ENCODE results near the gene GPATCH2L. TPM values are rescaled to one million over a fixed set of nuclear protein-coding genes. Genes with fewer than 3 reads are reported as not detected.
A peak's percentile ranks its signal among the peaks of the same experiment; 100 is the strongest.

The GPATCH2L gene
- polyA plus RNA-seq (2011; rRNA removed) (29.5 and 32.2 TPM in 2 replicates), polyA minus RNA-seq (2011; rRNA and poly(A)+ RNA removed) (70.4 and 82.2 TPM in 2 replicates)

- TF ChIP-seq, protein P1, sequence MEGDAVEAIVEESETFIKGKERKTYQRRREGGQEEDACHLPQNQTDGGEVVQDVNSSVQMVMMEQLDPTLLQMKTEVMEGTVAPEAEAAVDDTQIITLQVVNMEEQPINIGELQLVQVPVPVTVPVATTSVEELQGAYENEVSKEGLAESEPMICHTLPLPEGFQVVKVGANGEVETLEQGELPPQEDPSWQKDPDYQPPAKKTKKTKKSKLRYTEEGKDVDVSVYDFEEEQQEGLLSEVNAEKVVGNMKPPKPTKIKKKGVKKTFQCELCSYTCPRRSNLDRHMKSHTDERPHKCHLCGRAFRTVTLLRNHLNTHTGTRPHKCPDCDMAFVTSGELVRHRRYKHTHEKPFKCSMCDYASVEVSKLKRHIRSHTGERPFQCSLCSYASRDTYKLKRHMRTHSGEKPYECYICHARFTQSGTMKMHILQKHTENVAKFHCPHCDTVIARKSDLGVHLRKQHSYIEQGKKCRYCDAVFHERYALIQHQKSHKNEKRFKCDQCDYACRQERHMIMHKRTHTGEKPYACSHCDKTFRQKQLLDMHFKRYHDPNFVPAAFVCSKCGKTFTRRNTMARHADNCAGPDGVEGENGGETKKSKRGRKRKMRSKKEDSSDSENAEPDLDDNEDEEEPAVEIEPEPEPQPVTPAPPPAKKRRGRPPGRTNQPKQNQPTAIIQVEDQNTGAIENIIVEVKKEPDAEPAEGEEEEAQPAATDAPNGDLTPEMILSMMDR (IDR thresholded peaks at IDR 0.05; ENCODE audit: low read depth, low read length), result no peak
These were observed at the start of gene GPATCH2L for GRCh38 chr14:76151398-76152332. Gene GPATCH2L (plus strand): TSS chr14:76151922. CDS start chr14:76154364, 2,442 bp downstream.

DNA sequence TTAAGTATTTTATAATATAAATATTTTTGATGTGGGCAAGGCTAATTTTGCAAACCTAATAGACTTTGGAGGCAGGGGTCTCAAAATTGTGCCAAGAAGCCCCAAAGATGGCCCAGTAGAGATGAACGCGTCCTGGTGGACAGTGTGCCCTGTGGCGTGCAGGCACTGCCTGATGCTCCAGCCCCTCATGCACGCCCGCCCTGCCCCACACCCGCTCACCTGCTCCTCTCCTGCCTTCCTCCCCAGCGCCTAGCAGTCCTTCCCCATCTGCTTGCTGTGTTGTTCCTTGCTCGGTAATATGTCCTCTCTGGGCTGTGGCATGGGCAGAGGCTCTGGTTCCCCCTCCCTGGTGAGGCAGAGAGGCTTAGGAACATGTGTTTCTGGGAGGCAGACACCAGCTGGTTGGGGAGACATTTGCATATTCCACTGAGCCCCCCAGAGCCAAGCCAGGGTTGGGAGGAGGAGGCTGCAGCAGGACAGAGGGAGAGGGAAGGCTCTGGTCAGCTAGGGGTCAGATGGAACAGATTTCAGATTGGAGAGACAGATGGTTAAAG lies 46.8 kb upstream of the GPATCH2L start:
- CTCF ChIA-PET, result no interaction called here
- no peaks in the 10 kb centered on the region for H3K9me3 ChIP-seq (ENCODE audit: control insufficient read depth, insufficient read depth, low read length)
- no peak for DNase-seq (ENCODE audit: low read depth, low spot score)
- TF ChIP-seq, protein P1 (IDR thresholded peaks at IDR 0.05; ENCODE audit: low read depth, low read length), result no peak
- no peak overlapping the region for H3K4me3 ChIP-seq (ENCODE audit: low read depth, low read length)
- POLR2A ChIA-PET, result no interaction called here
- H3K27ac ChIP-seq (ENCODE audit: low read depth, low read length), result no peak overlapping the region
- peaks cover 14% of the 10 kb centered on the region for H3K27me3 ChIP-seq (ENCODE audit: control insufficient read depth, insufficient read depth, low read length)

More at GRCh38 chr14:76151398-76152332, at the start of gene GPATCH2L:
- CTCF ChIA-PET, result interaction anchor here (1.2 kb wide), 1 partner anchor 101 kb away, joined by 4 read pairs; no protein-coding TSS in a partner anchor
- H3K27me3 ChIP-seq (ENCODE audit: control insufficient read depth, insufficient read depth, low read length), result peaks cover 7% of the 10 kb centered on the region
- peak; percentile 61 for DNase-seq (ENCODE audit: low read depth, low spot score)
- H3K4me3 ChIP-seq (ENCODE audit: low read depth, low read length), result peak within 1 kb of the TSS; percentile 96
- H3K9me3 ChIP-seq (ENCODE audit: control insufficient read depth, insufficient read depth, low read length), result no peaks in the 10 kb centered on the region; the same call in 1 of the 2 replicates
- peak within 1 kb of the TSS; percentile 94 for H3K27ac ChIP-seq (ENCODE audit: low read depth, low read length)
- POLR2A ChIA-PET, result interaction anchor here (0.6 to 1.2 kb wide), 3 partner anchors 9 to 52 kb away, joined by 3 to 4 read pairs (median 3); no protein-coding TSS in a partner anchor

GRCh38 chr14:76106188-76106587 lies 45.5 kb upstream of the GPATCH2L start:
- DNase-seq (ENCODE audit: low read depth, low spot score), result no peak
- Histone ChIP-seq H3K27me3 (ENCODE audit: control insufficient read depth, insufficient read depth, low read length) (peaks cover 14% of the 10 kb centered on the region), H3K4me3 (ENCODE audit: low read depth, low read length) (no peak overlapping the region), H3K27ac (ENCODE audit: low read depth, low read length) (no peak overlapping the region), H3K9me3 (ENCODE audit: control insufficient read depth, insufficient read depth, low read length) (no peaks in the 10 kb centered on the region)
- ChIA-PET POLR2A (no interaction called here), CTCF (no interaction called here)
- TF ChIP-seq, protein P1 (IDR thresholded peaks at IDR 0.05; ENCODE audit: low read depth, low read length), result no peak

DNA sequence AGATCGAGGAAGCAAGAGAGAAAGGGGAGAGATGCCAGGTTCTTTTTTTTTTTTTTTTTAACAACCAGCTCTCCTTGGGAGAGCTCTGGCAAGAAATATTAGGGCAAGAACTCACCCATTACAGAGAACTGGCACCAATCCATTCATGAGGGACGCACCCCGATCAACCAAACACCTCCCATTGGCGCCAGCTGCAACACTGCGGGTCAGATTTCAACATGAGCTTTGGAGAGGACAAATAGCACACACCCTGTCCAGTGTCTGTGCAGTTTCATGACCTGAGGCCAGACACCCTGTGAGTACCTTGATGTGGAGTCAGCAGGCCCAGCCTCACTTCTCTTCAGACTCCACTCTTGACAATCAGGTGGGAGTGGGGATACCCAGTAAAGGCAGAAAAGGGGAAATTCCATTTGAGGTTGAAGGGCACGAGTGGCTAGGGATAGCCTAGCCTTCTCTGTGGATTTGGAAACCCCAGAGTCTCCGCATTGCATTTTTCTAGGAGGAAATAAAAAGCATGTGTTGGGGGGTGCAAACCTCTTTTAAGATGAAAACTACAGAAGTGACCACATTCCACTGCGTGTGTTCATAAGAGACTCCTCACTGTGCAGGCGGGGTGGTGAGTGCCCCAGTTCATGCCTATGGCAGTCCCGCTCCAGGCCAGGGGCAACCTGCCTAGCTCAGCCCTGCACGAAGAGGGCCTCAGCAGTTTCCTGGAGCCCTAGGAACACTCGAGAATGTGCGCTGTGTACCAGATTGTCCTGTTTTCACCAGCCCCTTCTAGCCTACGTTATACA lies 42.4 kb upstream of the GPATCH2L start:
- CTCF ChIA-PET, result no interaction called here
- Histone ChIP-seq H3K27ac (ENCODE audit: low read depth, low read length) (no peak overlapping the region), H3K27me3 (ENCODE audit: control insufficient read depth, insufficient read depth, low read length) (peaks cover 12% of the 10 kb centered on the region), H3K9me3 (ENCODE audit: control insufficient read depth, insufficient read depth, low read length) (no peaks in the 10 kb centered on the region; the same call in 1 of the 2 replicates), H3K4me3 (ENCODE audit: low read depth, low read length) (no peak overlapping the region)
- no peak for DNase-seq (ENCODE audit: low read depth, low spot score)
- TF ChIP-seq, protein P1 (IDR thresholded peaks at IDR 0.05; ENCODE audit: low read depth, low read length), result no peak
- POLR2A ChIA-PET, result no interaction called here
